Right atrium auricular region (tissue), 2 donors: ENCODE data around the gene GSC2. TPM values are rescaled to one million over a fixed set of nuclear protein-coding genes. Genes with fewer than 3 reads are reported as not detected.

Experiments used
- DNase-seq: peaks from one replicate; pipeline ENCODE4 v3.0.0-alpha.2; 2019; ENCODE audit warnings: low spot score
- H3K27ac ChIP-seq, 2 donors: fragments of 200-600 bp; sonication (generic); 1 replicate in 1 of 2; 2 replicates in 1 of 2; pipeline ENCODE4 v1.5.1; 2016 to 2019
- H3K27me3 ChIP-seq, 2 donors: fragments of 200-600 bp; sonication (generic); one replicate each; pipeline versions ENCODE4 v1.5.1 to v1.6.0; 2017 to 2019
- H3K36me3 ChIP-seq: fragments of 200-600 bp; sonication (generic); one replicate; pipeline ENCODE4 v1.5.1; 2016
- H3K4me1 ChIP-seq, 2 donors: fragments of 200-600 bp; sonication (generic); one replicate each; pipeline versions ENCODE4 v1.5.1 to v1.6.0; 2017 to 2019
- H3K4me3 ChIP-seq, 2 donors: fragments of 200-600 bp; sonication (generic); 1 replicate in 1 of 2; 2 replicates in 1 of 2; pipeline ENCODE4 v1.5.1; 2017 to 2019; ENCODE audit warnings: mild to moderate bottlenecking in 1 of 2, moderate library complexity in 1 of 2
- H3K9me3 ChIP-seq, 2 donors: fragments of 200-600 bp; sonication (generic); one replicate each; pipeline ENCODE4 v1.5.1; 2019
- total RNA-seq, 2 donors: library from RNA; depleted of rRNA; stranded (reverse); fragments of >200 nt; gene quantifications; one replicate each; pipeline ENCODE4 v1.1.0, GENCODE V29; 2016
- TF ChIP-seq, protein P1 (sequence below), 2 donors: fragments of 200-600 bp; sonication (generic); IDR thresholded peaks; one replicate each; pipeline ENCODE4 v1.5.1; 2019; ENCODE audit warnings: antibody characterized with exemption in 2 of 2

The GSC2 gene
- total RNA-seq, 2 donors from 2014 or later = not detected

GRCh38 chr22:19143967-19144400, 6.1 kb downstream of the GSC2 start:
- Histone ChIP-seq H3K4me3 (peak overlapping the region; percentile 79), H3K36me3 (peaks cover 34% of the 10 kb centered on the region), H3K4me1 (peaks cover 0 to 13% of the 10 kb centered on the region in 2 donors), H3K27ac (peak overlapping the region; percentile 70 to 71), H3K27me3 (peaks cover 4 to 5% of the 10 kb centered on the region in 2 donors), H3K9me3 (no peaks in the 10 kb centered on the region)
- TF ChIP-seq, protein P1, sequence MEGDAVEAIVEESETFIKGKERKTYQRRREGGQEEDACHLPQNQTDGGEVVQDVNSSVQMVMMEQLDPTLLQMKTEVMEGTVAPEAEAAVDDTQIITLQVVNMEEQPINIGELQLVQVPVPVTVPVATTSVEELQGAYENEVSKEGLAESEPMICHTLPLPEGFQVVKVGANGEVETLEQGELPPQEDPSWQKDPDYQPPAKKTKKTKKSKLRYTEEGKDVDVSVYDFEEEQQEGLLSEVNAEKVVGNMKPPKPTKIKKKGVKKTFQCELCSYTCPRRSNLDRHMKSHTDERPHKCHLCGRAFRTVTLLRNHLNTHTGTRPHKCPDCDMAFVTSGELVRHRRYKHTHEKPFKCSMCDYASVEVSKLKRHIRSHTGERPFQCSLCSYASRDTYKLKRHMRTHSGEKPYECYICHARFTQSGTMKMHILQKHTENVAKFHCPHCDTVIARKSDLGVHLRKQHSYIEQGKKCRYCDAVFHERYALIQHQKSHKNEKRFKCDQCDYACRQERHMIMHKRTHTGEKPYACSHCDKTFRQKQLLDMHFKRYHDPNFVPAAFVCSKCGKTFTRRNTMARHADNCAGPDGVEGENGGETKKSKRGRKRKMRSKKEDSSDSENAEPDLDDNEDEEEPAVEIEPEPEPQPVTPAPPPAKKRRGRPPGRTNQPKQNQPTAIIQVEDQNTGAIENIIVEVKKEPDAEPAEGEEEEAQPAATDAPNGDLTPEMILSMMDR (IDR thresholded peaks at IDR 0.05) = no peak
- no peak for DNase-seq

GRCh38 chr22:19143212-19143611, 6.9 kb downstream of the GSC2 start:
- Histone ChIP-seq H3K27ac (no peak overlapping the region), H3K4me1 (peaks cover 0 to 12% of the 10 kb centered on the region in 2 donors), H3K36me3 (peaks cover 42% of the 10 kb centered on the region), H3K9me3 (no peaks in the 10 kb centered on the region), H3K4me3 (no peak overlapping the region), H3K27me3 (peaks cover 0 to 2% of the 10 kb centered on the region in 2 donors)
- no peak for DNase-seq
- TF ChIP-seq, protein P1 (IDR thresholded peaks at IDR 0.05) = no peak

- Histone ChIP-seq H3K36me3 (peaks cover 50% of the 10 kb centered on the region), H3K9me3 (no peaks in the 10 kb centered on the region)
- DNase-seq = no peak
Measured at GRCh38 chr22:19142394-19142793, 7.7 kb downstream of the GSC2 start.

DNA sequence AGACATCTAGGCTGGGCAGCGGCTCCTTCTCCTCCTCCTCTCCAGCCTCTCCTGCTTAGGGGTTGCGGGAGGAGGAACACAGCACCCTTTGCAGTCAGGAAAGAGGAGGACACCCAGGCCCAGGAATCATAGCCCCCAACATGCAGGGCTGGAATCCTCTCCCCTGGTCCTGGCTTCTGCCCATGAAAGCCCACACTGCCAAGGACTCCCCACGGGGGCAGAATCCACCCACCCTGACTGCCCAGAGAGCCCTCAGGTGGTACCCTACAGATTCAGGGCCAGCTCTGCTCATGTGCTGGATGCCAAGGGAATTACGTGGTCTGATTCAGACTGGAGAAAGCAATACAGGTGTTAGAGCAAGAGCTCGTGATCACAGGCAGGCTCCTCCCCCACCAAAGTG, 10.1 kb downstream of the GSC2 start:
- no peaks in the 10 kb centered on the region for H3K9me3 ChIP-seq
- no peaks in the 10 kb centered on the region for H3K27me3 ChIP-seq
- H3K4me1 ChIP-seq = peaks cover 0 to 12% of the 10 kb centered on the region in 2 donors
- H3K4me3 ChIP-seq = no peak overlapping the region
- H3K36me3 ChIP-seq = peaks cover 72% of the 10 kb centered on the region
- TF ChIP-seq, protein P1 (IDR thresholded peaks at IDR 0.05) = no peak
- no peak overlapping the region for H3K27ac ChIP-seq
- DNase-seq = no peak

More at GRCh38 chr22:19142394-19142793, 7.7 kb downstream of the GSC2 start:
- Histone ChIP-seq H3K4me3 (no peak overlapping the region), H3K27ac (no peak overlapping the region), H3K4me1 (peaks cover 0 to 12% of the 10 kb centered on the region in 2 donors), H3K27me3 (no peaks in the 10 kb centered on the region)
- TF ChIP-seq, protein P1 (IDR thresholded peaks at IDR 0.05) = no peak

- H3K9me3 ChIP-seq = no peaks in the 10 kb centered on the region
- peaks cover 0 to 8% of the 10 kb centered on the region in 2 donors for H3K4me1 ChIP-seq
- no peak for DNase-seq
- H3K36me3 ChIP-seq = peaks cover 82% of the 10 kb centered on the region
- H3K27ac ChIP-seq = no peak overlapping the region
- H3K27me3 ChIP-seq = no peaks in the 10 kb centered on the region
- H3K4me3 ChIP-seq = no peak overlapping the region
- TF ChIP-seq, protein P1 (IDR thresholded peaks at IDR 0.05) = no peak
Measured at GRCh38 chr22:19139001-19139356, 11.1 kb downstream of the GSC2 start.
